ENCODE measurements around the gene AQP2.

GRCh38 chr12:49936925-49937324 lies 13.6 kb upstream of the AQP2 start:
- TF ChIP-seq CTCF (IDR thresholded peaks at IDR 0.05) = no peak
- TF ChIP-seq POLR2AphosphoS5 (IDR thresholded peaks at IDR 0.05) = no peak
- no peak for TF ChIP-seq EP300 (IDR thresholded peaks at IDR 0.05)

All from gastroesophageal sphincter (tissue), 3 donors.